GM12878 (cell line): ENCODE measurements around the gene LMAN1L. TPM values are rescaled to one million over a fixed set of nuclear protein-coding genes. Genes with fewer than 3 reads are reported as not detected.
A peak's percentile ranks its signal among the peaks of the same experiment; 100 is the strongest.

Experiments used
- ATAC-seq: fragments of 200-7000 bp; cut with Tn5 transposase; 3 replicates; pipeline ENCODE4 v1.9.1; 2020; ENCODE audit warnings: mild to moderate bottlenecking, moderate library complexity
- BruUV-seq: library from RNA; stranded (reverse); fragments of 400-500 nt; replicated peaks from 2 replicates; lab custom pipeline; 2021; lab: Mats Ljungman, UMichigan
- CTCF ChIA-PET: fragments of 300-600 bp; sonication (Branson Sonifier 250); formaldehyde crosslinking; extraction: SDS; loops from one replicate; lab custom pipeline; 2021; ENCODE audit warnings: inconsistent platforms; lab: Yijun Ruan, JAX
- POLR2A ChIA-PET: fragments of 350-600 bp; formaldehyde crosslinking; extraction: SDS; loops from one replicate; lab custom pipeline; 2021; ENCODE audit warnings: inconsistent platforms; lab: Charles Lee
- RAD21 ChIA-PET: fragments of 300-600 bp; sonication (Branson Sonifier 250); formaldehyde crosslinking; loops from one replicate; lab custom pipeline; 2023; ENCODE audit warnings: antibody characterized with exemption; ENCODE audit not compliant: unreplicated experiment; lab: Charles Lee
- SMC1A ChIA-PET: fragments of 300-600 bp; sonication (Branson Sonifier 250); formaldehyde crosslinking; loops from one replicate; lab custom pipeline; 2023; ENCODE audit not compliant: unreplicated experiment, uncharacterized antibody; lab: Charles Lee
- DNase-seq: peaks from one replicate; pipeline ENCODE4 v3.0.0-alpha.2; 2011; ENCODE audit warnings: low read depth, low spot score
- FAIRE-seq: peaks from 3 replicates; lab custom pipeline; 2011; peaks lifted over from hg19 to GRCh38; lab: Jason Lieb, UNC
- H2AFZ ChIP-seq: 2 replicates; pipeline ENCODE4 v1.6.0; 2011; ENCODE audit warnings: low read depth, low read length, control low read depth; ENCODE audit not compliant: control insufficient read depth
- H3K27ac ChIP-seq: 2 replicates; pipeline ENCODE4 v1.5.1; 2011; ENCODE audit warnings: control low read depth; ENCODE audit not compliant: control insufficient read depth, insufficient read depth
- H3K27me3 ChIP-seq, 2 experiments: replicated peaks in 1 of 2; 2 replicates each; pipeline versions ENCODE4 v1.6.0 to v1.6.1; 2011; ENCODE audit warnings: low read length in 1 of 2; ENCODE audit not compliant: control insufficient read depth in 2 of 2, insufficient read depth in 2 of 2
- H3K36me3 ChIP-seq, 2 experiments: 2 replicates each; pipeline ENCODE4 v1.5.1; 2011; ENCODE audit warnings: low read length in 1 of 2; ENCODE audit not compliant: control insufficient read depth in 2 of 2, insufficient read depth in 2 of 2
- H3K4me1 ChIP-seq: 2 replicates; pipeline ENCODE4 v1.6.1; 2011; ENCODE audit warnings: mild to moderate bottlenecking, low read length, moderate library complexity, mixed read lengths; ENCODE audit not compliant: control insufficient read depth, insufficient read depth
- H3K4me2 ChIP-seq: 2 replicates; pipeline ENCODE4 v1.6.0; 2011; ENCODE audit warnings: control low read depth; ENCODE audit not compliant: control insufficient read depth, insufficient read depth
- H3K4me3 ChIP-seq: fragments of 200-600 bp; sonication (generic); 2 replicates; pipeline ENCODE4 v1.5.1; 2016
- H3K79me2 ChIP-seq: 2 replicates; pipeline ENCODE4 v1.6.0; 2011; ENCODE audit warnings: low read length; ENCODE audit not compliant: control insufficient read depth, insufficient read depth
- H3K9ac ChIP-seq: 2 replicates; pipeline ENCODE4 v1.8.0; 2011; ENCODE audit warnings: low read length, control low read depth, mixed read lengths; ENCODE audit not compliant: control insufficient read depth, insufficient read depth
- H3K9me3 ChIP-seq: replicated peaks from 3 replicates; pipeline ENCODE4 v1.5.1; 2011; ENCODE audit warnings: mild to moderate bottlenecking, low read length; ENCODE audit not compliant: control insufficient read depth, insufficient read depth
- H4K20me1 ChIP-seq: 2 replicates; pipeline ENCODE4 v1.6.0; 2011; ENCODE audit not compliant: control insufficient read depth, insufficient read depth
- FOXK2 ChIP-seq: fragments of 450-650 bp; IDR thresholded peaks from 2 replicates; pipeline ENCODE4 v1.6.1; 2017; ENCODE audit warnings: mild to moderate bottlenecking, moderate library complexity
- IRF4 ChIP-seq: IDR thresholded peaks from 2 replicates; pipeline ENCODE4 v1.6.1; 2011; ENCODE audit warnings: low read depth, low read length
- PML ChIP-seq: IDR thresholded peaks from 2 replicates; pipeline ENCODE4 v1.6.1; 2012; ENCODE audit warnings: low read length, inconsistent platforms
- POLR2AphosphoS2 ChIP-seq: IDR thresholded peaks from 2 replicates; pipeline ENCODE4 v1.6.1; 2011; ENCODE audit warnings: low read depth, mild to moderate bottlenecking, low read length, improper control_type of control experiment, moderate library complexity
- SMAD5 ChIP-seq: IDR thresholded peaks from 2 replicates; pipeline ENCODE4 v1.6.1; 2016; ENCODE audit warnings: antibody characterized with exemption, low read depth
- STAT3 ChIP-seq: IDR thresholded peaks from 2 replicates; pipeline ENCODE4 v1.6.1; 2011; ENCODE audit warnings: low read depth, low read length, improper control_type of control experiment
- ZNF384 ChIP-seq: IDR thresholded peaks from 2 replicates; pipeline ENCODE4 v1.6.1; 2012; ENCODE audit warnings: low read depth, mild to moderate bottlenecking, low read length, improper control_type of control experiment, borderline replicate concordance
- WGBS: methylation state at CpG from one replicate; pipeline ENCODE4 v1.1.6; 2016; ENCODE audit warnings: low lambda C conversion rate; ENCODE audit not compliant: insufficient replicate concordance, insufficient coverage; ENCODE audit errors: missing lambda C conversion rate; 5-methylcytosine and 5-hydroxymethylcytosine counted together
- in situ Hi-C: fragments of 300-500 bp; cut with MboI; formaldehyde crosslinking; loops from 9 replicates; pipeline ENCODE4 v1.14.3; 2018; ENCODE audit warnings: mixed read lengths
- intact Hi-C: fragments of 100-400 bp; cut with micrococcal nuclease; formaldehyde crosslinking; loops from one replicate; pipeline ENCODE4 v1.14.2; 2022; ENCODE audit not compliant: unreplicated experiment
- polyA plus RNA-seq, 11 experiments: library from polyadenylated mRNA; depleted of rRNA in 4 of 11; unstranded in 6 of 11; stranded (reverse) in 5 of 11; fragments of >200 nt; fragmentation: Nextera tagmentation in 4 of 11; fragmentation: Illumina TruSeq in 1 of 11; extraction: Ambion mirVana in 4 of 11; extraction: Trizol in 1 of 11; gene quantifications; 1 replicate in 1 of 11; 2 replicates in 10 of 11; pipeline versions ENCODE4 v1.2.1 to v1.2.3, GENCODE V29; 2011 to 2016; ENCODE audit warnings: inconsistent platforms in 2 of 11, missing spikeins in 2 of 11, low read depth in 1 of 11
- total RNA-seq, 4 experiments: library from RNA; depleted of rRNA in 3 of 4; stranded (reverse); fragments of >200 nt in 3 of 4; fragmentation: Illumina TruSeq in 1 of 4; extraction: Trizol in 1 of 4; gene quantifications; 2 replicates each; pipeline versions ENCODE4 v1.2.1 to v1.2.3, GENCODE V29; 2013 to 2021
- TF ChIP-seq, protein P1 (sequence below): IDR thresholded peaks from 2 replicates; pipeline ENCODE4 v1.6.1; 2012; ENCODE audit warnings: improper control_type of control experiment, low read depth, low read length; ENCODE audit not compliant: insufficient replicate concordance

Gene LMAN1L
- total and polyA plus RNA-seq, 10 of the 15 experiments (the other 5 are each of a cell fraction or from before 2014, with no cell fraction given): not detected

DNA sequence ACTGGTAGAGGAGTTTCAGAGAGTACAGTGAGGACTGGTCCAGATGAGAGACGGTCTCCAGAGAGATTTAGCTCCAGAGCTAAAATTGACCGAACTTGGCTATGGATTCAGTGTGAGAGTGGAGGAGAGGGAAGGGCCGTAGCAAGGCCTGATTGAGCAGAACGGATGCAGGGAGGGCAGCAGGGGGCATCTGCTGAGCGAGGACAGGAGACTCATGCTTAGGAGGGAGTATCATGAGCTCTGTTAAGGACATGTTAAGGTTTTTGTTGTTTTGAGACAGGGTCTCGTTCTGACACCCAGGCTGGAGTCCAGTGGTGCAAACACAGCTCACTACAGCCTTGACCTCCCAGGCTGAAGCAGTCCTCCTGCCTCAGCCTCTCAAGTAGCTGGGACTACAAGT lies 7.7 kb upstream of the LMAN1L start:
- no peak for FAIRE-seq
- ChIA-PET CTCF (interaction anchor here (0.8 to 2.4 kb wide), 9 partner anchors 11 to 188 kb away, joined by 3 to 15 read pairs (median 4); no protein-coding TSS in a partner anchor), POLR2A (interaction anchor here (0.5 to 0.7 kb wide), 2 partner anchors 157 to 167 kb away, joined by 4 to 6 read pairs; no protein-coding TSS in a partner anchor), SMC1A (interaction anchor here (1.0 to 2.2 kb wide), 5 partner anchors 11 to 96 kb away, joined by 3 to 11 read pairs (median 4); no protein-coding TSS in a partner anchor), RAD21 (interaction anchor here (1.2 to 3.9 kb wide), 3 partner anchors 34 to 145 kb away, joined by 4 to 28 read pairs (median 4); no protein-coding TSS in a partner anchor)
- no peak overlapping the region for H3K4me2 ChIP-seq
- TF ChIP-seq POLR2AphosphoS2 (peak; percentile 72), FOXK2 (no peak), SMAD5 (0 out of 2 replicates have a peak, but pooled peaks have one; percentile 20), PML (peak; percentile 41; the same call in 1 of the 2 replicates)
- H3K36me3 ChIP-seq: peaks cover 36 to 38% of the 10 kb centered on the region in 2 experiments
- no peak overlapping the region for H2AFZ ChIP-seq
- no peak overlapping the region for H3K9ac ChIP-seq
- DNase-seq: no peak
- no peaks in the 10 kb centered on the region for H3K27me3 ChIP-seq
- no peak for ATAC-seq
- in situ Hi-C loops (no loop called here), intact Hi-C loops (loop anchor here (5.0 kb wide), 1 partner anchor 37 kb away; the partner anchor contains the start of gene ULK3)
- H3K27ac ChIP-seq: no peak overlapping the region
- peaks cover 6% of the 10 kb centered on the region for H3K4me1 ChIP-seq
- 88% methylated on average over 6 of the region's 6 CpGs for WGBS
- no peak overlapping the region for H3K4me3 ChIP-seq
- H3K9me3 ChIP-seq: no peaks in the 10 kb centered on the region
- no TSS peak for BruUV-seq
- no peaks in the 10 kb centered on the region; the same call in 1 of the 2 replicates for H4K20me1 ChIP-seq
- H3K79me2 ChIP-seq: peaks cover under 1% of the 10 kb centered on the region

DNA sequence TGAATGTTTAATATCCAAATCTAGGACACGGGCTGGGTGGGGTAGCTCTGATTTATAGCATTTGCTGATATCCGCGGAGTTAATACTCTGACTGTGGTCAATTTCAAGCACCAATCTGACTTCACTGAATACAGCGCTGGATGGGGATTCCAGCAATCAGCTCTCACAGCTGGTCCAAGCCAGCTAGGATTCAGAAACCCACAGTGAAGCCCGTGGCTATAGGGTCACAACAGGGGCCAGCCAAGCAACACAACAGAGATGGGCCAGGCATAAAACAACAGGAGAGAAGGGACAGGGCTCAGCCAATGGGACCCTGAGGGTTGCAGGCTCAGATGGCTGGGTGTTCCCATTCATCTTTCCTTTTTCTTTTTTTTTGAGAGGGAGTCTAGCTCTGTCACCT lies 5.4 kb upstream of the LMAN1L start:
- CTCF ChIA-PET: interaction anchor here (1.0 to 3.7 kb wide), 4 partner anchors 10 to 94 kb away, joined by 4 to 21 read pairs (median 6); no protein-coding TSS in a partner anchor
- Histone ChIP-seq H3K4me1 (no peaks in the 10 kb centered on the region), H3K27ac (no peak overlapping the region), H3K9ac (no peak overlapping the region), H3K9me3 (no peaks in the 10 kb centered on the region), H2AFZ (no peak overlapping the region), H3K27me3 (no peaks in the 10 kb centered on the region), H4K20me1 (no peaks in the 10 kb centered on the region), H3K4me3 (no peak overlapping the region), H3K36me3 (peaks cover 14 to 20% of the 10 kb centered on the region in 2 experiments), H3K79me2 (no peaks in the 10 kb centered on the region), H3K4me2 (no peak overlapping the region)
- intact Hi-C loops: no loop called here
- POLR2A ChIA-PET: interaction anchor here (0.6 to 0.8 kb wide), 2 partner anchors 36 to 102 kb away, joined by 3 to 5 read pairs; no protein-coding TSS in a partner anchor
- WGBS: 64% methylated on average over 5 of the region's 5 CpGs
- ATAC-seq (no peak), FAIRE-seq (no peak), DNase-seq (no peak)
- in situ Hi-C loops: no loop called here
- RAD21 ChIA-PET: interaction anchor here (1.5 to 2.8 kb wide), 2 partner anchors 15 to 94 kb away, joined by 4 to 10 read pairs; no protein-coding TSS in a partner anchor
- SMC1A ChIA-PET: interaction anchor here (1.0 to 1.5 kb wide), 5 partner anchors 14 to 171 kb away, joined by 3 read pairs; no protein-coding TSS in a partner anchor
- BruUV-seq: no TSS peak
- TF ChIP-seq ZNF384 (no peak), STAT3 (no peak), SMAD5 (no peak), PML (no peak), IRF4 (no peak)
- TF ChIP-seq, protein P1, sequence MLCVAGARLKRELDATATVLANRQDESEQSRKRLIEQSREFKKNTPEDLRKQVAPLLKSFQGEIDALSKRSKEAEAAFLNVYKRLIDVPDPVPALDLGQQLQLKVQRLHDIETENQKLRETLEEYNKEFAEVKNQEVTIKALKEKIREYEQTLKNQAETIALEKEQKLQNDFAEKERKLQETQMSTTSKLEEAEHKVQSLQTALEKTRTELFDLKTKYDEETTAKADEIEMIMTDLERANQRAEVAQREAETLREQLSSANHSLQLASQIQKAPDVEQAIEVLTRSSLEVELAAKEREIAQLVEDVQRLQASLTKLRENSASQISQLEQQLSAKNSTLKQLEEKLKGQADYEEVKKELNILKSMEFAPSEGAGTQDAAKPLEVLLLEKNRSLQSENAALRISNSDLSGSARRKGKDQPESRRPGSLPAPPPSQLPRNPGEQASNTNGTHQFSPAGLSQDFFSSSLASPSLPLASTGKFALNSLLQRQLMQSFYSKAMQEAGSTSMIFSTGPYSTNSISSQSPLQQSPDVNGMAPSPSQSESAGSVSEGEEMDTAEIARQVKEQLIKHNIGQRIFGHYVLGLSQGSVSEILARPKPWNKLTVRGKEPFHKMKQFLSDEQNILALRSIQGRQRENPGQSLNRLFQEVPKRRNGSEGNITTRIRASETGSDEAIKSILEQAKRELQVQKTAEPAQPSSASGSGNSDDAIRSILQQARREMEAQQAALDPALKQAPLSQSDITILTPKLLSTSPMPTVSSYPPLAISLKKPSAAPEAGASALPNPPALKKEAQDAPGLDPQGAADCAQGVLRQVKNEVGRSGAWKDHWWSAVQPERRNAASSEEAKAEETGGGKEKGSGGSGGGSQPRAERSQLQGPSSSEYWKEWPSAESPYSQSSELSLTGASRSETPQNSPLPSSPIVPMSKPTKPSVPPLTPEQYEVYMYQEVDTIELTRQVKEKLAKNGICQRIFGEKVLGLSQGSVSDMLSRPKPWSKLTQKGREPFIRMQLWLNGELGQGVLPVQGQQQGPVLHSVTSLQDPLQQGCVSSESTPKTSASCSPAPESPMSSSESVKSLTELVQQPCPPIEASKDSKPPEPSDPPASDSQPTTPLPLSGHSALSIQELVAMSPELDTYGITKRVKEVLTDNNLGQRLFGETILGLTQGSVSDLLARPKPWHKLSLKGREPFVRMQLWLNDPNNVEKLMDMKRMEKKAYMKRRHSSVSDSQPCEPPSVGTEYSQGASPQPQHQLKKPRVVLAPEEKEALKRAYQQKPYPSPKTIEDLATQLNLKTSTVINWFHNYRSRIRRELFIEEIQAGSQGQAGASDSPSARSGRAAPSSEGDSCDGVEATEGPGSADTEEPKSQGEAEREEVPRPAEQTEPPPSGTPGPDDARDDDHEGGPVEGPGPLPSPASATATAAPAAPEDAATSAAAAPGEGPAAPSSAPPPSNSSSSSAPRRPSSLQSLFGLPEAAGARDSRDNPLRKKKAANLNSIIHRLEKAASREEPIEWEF: no peak
